NCI-H446 treated with DMSO at 0.1 percent for 48 hours (cell line): Measurements from ENCODE around the gene FAM221A.
"Not testable (repeated sequence)": the region's sequence is repeated elsewhere in the genome, so short reads cannot be mapped to it uniquely, and the experiment has no call there.

Experiments
- DNase-seq: peaks from one replicate; lab custom pipeline; 2025; lab: John Stamatoyannopoulos, UW

The FAM221A gene

DNA sequence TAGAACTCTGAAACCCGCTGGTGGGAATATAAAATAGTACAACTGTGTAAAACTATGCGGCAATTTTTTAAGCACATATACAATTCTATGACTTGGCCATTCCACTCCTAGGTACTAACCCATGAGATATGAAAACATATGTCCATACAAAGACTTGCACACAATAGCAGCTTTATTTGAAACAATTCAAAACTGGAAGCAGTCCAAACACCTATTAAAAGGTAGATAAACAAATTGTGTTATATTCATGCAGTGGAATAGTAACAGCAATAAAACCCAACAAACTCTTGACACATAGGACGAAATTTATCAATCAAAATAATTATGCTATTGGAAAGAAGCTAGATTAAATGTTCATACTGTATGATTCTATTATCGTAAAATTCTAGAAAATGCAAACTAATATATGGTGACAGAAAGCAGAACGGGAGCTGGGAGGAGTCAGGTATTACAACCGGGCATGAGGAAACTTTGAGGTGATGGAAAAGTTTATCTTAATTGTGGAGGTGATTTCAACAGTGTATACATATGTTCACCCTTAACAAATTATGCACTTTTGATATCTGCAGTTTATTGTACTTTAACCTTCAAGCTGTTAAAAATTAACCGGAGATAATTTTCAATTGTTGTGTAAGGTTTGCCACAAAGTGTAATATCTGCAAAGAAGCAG lies 29.2 kb downstream of the FAM221A start:
- DNase-seq = no peak

DNA sequence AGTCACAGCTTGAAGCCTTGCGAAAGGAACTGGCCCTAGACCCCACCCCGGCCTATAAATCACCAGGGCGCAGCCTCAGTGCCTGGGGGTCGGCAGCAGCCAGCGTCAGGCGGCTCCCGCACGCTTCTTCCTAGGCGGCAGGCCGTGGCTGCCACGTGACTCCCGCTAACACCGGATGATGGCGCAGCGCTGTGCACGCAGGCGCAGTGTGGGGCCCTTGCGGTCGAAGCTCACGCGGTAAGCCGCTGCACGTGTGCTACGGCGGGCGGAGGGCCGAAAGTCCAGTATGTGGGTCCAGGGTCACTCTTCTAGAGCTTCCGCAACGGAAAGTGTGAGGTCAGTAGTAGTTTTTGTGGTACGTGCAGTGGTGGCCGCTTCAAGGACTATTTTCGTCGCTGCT lies 30.0 kb downstream of the FAM221A start, which contains the start of gene STK31:
TSS of gene STK31 (plus strand) at position 220 of the 400 bp plus-strand sequence. CDS start at position 287, 67 bp downstream.
- DNase-seq = no peak

DNA sequence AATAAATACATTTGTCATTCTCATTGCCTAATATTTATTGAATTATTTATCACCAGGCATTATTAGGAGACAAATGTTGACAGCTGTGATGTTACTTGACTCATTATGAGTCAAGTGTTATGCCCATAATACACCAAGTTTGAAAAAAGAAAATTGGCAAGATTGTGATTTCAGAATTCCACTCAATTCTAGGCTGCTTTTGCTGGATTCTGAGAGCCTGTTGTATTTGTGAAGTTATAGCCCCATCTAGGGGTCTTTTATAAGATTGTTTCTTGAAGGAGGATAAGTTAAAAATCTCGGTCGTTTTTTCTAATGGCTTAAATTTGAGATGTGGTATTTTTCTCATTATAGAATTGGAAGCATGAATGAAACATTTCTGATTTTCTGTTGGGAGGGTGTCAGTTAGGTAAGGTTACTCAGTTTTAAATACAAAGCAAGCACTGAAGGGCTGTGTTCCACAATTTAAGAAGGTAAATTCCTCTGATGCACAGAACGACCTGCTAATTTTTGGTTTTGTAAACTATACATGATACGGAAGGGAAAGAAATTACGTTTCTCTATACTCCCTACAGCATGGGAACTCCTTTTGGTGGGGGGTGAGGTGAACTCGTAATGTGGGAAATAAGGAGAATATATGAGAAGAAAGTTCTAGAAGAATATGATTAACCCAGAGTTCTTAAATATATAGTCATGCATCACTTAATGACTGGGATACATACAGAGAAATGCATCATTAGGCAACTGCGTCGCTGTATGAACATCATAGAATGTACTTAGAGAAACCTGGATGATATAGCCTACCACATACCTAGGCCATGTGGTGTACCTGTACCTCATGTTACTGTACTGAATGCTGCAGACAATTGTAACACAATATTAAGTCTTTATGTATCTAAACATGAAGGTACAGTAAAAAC lies 32.6 kb downstream of the FAM221A start:
- DNase-seq = peak; percentile 41

DNA sequence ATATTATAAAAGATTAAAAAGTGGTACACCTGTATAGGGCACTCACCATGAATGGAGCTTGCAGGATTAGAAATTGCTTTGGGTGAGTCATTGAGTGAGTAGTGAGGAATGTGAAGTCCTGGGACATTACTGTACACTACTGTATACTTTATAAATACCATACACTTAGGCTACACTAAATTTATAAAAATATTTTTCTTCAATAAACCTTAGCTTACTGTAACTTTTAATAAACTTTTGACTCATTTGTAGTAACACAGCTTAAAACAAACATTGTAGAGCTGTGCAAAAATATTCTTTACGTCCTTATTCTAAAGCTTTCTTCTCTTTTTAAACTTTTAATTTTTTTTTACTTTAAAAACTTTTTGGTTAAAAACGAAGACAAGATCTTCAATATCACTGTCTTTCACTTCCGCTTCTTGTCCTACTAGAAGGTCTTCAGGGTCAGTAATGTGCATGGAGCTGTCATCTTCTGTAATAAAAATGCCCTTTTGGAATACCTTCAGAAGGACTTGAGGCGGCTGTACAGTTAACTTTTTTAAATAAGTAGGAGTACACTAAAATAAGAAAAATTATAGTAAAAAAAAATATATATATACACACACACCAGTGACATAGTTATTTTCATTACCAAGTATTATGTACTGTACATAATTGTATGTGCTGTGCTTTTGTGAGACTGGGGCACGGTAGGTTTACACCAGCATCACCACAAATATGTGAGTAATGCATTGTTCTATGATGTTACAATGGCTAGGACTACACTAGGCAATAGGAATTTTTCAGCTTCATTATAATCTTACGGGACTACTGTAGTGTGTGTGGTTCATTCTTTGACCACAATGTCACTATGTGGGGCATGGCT lies 33.5 kb downstream of the FAM221A start:
- DNase-seq = no peak

DNA sequence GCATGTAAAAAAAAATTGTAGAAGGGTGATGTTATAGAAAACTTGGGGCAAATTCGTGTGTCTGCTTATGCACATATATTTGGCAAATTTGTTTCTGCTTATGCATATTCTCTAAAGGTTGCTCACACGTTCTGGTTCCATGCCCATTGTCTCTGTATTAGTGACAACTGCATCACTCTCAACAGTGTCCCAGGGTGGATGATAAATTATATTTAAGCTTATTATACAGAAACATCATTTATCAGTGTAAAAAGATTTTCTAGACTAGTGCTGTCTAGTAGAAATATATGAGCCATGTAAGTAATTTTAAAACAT lies 34.1 kb downstream of the FAM221A start:
- DNase-seq = no peak

DNA sequence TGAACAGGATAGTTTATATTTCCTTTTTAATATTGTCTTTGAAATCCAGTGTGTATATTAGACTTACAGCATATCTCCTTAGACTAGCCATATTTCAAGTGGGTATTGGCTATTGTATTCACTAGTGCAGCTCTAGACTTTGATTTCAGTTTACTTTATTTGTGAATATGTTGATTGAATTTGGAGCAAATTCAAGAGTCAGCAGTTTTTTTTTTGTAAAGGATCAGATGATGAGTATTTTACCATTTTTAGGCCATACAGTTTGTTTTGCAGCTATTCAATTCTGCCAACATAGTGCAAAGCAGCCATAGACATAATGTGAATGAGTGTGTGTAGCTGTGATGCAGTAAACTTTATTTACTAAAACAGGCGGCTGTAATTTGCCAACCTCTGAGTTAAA lies 34.6 kb downstream of the FAM221A start:
- no peak for DNase-seq

DNA sequence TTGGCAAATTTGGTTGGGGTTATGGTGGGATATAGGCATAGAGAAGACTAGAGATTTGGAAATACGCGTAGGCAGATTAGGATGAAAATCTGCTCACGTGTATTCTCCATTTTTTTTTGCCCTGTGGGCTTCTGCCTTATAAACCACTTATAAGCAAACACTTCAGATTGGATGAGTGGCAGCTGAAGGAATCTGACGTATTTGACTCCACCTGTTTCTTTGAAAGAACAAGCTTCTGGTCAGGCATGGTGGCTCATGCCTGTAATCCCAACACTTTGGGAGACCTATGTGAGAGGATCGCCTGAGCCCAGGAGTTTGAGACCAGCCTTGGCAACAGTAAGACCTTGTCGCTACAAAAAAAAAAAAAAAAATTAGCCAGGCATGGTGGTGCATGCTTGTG lies 35.1 kb downstream of the FAM221A start:
- DNase-seq = no peak

DNA sequence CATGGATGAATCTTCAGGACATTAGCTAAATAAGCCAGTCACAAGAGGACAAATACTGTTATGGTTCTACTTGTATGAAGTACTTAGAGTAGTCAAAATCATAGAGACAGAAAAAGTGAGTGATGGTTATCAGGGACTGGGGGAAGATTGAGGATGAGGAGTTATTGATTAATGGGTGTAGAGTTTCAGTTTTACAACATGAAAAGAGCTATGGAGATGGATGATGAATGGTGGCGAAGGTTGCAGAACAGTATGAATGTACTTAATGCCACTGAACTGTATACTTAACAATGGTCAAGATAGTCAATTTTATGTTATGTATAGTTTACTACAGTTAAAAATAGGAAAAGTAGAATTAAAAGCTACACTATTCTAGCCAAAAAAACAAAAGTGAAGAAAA lies 37.8 kb downstream of the FAM221A start:
- no peak for DNase-seq

DNA sequence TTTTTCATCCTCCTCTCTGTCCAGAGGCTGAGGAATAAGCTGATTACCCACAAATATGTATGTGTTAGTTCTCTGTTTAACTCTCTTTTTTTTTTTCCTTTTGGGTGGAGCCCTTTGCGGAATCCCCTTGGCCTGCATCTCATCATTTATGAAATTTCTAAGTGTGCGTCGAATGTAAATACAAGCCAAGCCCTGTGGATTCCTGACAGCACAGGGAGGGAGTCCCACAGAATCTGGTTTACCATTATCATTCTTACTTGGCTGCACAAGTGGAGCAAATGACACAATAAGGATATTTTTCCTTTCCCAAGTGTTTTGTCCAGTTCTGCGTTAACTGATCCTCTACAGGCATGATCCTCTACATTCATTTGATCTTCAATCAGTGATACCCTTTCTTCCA lies 41.5 kb downstream of the FAM221A start:
- no peak for DNase-seq

DNA sequence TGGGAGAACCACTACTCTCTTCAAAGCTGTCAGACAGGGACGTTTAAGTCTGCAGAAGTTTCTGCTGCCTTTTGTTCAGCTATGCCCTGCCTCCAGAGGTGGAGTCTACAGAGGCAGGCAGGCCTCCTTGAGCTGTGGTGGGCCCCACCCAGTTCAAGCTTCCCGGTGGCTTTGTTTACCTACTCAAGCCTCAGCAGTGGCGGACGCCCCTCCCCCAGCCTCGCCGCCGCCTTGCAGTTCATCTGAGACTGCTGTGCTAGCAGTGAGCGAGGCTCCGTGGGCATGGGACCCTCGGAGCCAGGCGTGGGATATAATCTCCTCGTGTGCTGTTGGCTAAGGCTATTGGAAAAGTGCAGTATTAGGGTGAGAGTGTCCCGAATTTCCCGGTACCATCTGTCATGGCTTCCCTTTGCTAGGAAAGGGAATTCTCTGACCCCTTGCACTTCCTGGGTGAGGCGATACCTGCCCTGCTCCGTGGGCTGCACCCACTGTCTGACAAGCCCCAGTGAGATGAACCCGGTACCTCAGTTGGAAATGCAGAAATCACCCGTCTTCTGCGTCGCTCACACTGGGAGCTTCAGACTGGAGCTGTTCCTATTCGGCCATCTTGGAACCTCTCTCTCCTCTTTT lies 42.7 kb downstream of the FAM221A start:
- DNase-seq = not testable (repeated sequence)

DNA sequence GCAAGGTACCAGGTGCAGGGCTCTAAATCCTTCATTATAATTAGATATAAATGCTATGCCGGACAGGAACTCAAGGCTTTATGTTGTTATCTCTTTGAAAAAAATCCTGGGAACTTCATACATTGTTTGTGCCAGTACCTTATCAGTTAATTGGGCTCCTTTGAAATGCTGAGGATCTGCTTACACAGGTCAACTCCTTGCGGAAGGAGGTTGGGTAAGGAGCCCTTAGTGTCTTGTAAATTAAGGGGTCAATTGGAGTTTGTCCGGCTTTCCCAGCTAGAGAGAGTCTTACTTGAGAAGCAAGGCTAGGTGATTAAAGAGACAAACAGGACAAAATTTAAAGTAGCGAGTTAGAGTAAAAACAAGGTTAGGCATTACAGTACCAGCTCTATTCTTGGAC lies 44.1 kb downstream of the FAM221A start:
- DNase-seq = not testable (repeated sequence)

DNA sequence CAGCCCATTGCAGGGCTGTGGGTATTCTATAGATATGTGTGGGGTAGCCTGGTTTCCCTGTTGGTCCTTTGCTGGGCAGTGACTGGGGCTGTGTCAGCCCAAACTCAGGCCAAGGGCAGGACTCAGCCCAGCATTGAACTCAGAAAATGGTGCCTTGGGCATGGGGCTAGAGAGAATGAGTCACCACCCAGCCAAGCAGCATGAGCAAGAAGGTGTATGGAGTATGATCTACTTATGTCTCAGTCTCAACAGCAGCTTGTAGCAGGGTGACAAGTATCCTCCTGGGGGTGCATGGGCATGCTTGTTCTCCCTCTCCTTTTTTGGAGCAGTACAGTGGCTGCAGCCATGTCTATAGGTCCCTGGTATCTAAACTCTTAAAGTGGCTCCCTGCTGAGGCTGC lies 62.1 kb downstream of the FAM221A start:
- no peak for DNase-seq

DNA sequence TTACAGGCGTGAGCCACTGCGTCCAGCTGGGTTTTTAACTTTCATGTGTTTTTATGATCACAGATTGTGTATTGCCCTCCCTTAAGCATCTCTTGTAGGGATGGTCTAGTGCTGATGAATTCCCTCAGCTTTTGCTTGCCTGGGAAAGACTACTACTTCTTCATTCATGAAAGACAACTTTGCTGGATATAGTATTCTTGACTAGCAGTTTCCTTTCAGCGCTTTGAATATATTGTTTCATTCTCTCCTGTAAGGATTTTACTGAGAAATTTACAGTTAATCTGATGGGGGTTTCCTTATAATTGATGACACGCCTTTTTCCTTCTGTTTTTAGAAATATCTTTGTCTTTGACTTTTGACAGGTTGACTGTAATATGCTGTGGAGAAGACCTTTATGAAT lies 63.2 kb downstream of the FAM221A start:
- no peak for DNase-seq

DNA sequence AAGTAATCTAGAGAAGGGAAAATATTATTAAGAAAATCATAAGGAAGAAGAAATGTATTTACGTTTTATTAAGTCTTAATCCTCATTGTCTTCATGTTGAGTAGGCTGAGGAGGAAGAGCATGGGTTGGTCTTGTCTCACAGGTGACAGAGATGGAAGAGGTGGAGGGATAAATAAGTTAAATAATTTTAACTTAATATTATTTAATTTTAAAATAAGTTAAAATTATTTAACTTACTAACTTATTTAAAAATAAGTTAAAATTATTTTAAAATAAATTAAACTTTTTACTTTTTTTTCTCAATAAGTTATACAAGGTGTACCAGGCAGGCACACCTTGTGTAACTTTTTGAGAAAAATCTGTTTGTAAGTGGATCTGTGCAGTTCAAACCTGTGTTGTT lies 66.6 kb downstream of the FAM221A start:
- DNase-seq = no peak

DNA sequence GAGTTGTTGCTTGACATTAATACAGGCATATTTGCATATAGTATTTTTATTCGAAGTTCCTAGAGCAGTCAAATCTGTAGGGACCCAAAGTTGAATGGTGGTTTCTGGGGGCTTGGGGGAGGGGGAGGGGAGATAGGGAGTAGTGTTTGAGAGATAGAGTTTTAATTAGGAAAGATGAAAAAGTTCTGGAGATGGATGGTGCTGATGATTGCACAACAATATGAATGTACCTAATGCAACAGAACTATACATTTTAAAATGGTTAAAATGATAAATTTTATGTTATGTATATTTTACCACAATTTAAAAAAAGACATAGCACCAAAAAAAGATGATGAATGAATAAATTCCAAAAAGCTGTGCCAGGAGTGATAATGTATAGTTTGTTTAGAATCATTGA lies 71.9 kb downstream of the FAM221A start:
- no peak for DNase-seq
